ENCODE results near the gene COL4A2.
A peak's percentile ranks its signal among the peaks of the same experiment; 100 is the strongest.

The COL4A2 gene

GRCh38 chr13:110316196-110316595 is 9.1 kb downstream of the COL4A2 start:
- peaks cover 5 to 13% of the 10 kb centered on the region in 2 experiments; a peak in 2 of 3 replicates for H3K36me3 ChIP-seq (ENCODE audit: control insufficient read depth in 2 of 2, insufficient read depth in 1 of 2, low read length in 2 of 2)
- H3K4me1 ChIP-seq (ENCODE audit: control insufficient read depth, insufficient read depth, low read length) = peaks cover 12% of the 10 kb centered on the region
- TF ChIP-seq PBX3 (CRISPR knock-in tag; IDR thresholded peaks at IDR 0.05) (no peak), ZNF768 (tag by site-specific recombination; IDR thresholded peaks at IDR 0.05) (no peak), ZNF692 (tag by site-specific recombination; IDR thresholded peaks at IDR 0.05) (no peak), FEZF1 (tag by site-specific recombination; IDR thresholded peaks at IDR 0.05) (no peak), ZNF837 (tag by site-specific recombination; IDR thresholded peaks at IDR 0.05) (no peak), ZNF391 (tag by site-specific recombination; IDR thresholded peaks at IDR 0.05; ENCODE audit: borderline replicate concordance, low read depth) (no peak), ZNF623 (tag by site-specific recombination; IDR thresholded peaks at IDR 0.05) (no peak), GFI1B (tag by site-specific recombination; IDR thresholded peaks at IDR 0.05) (no peak), ZNF530 (tag by site-specific recombination; IDR thresholded peaks at IDR 0.05; ENCODE audit: low read depth) (no peak), HOXD13 (CRISPR knock-in tag; IDR thresholded peaks at IDR 0.05; ENCODE audit: borderline replicate concordance) (no peak), ZBTB8A (tag by site-specific recombination; IDR thresholded peaks at IDR 0.05) (no peak)
- no peak overlapping the region for H3K4me3 ChIP-seq (ENCODE audit: low read depth, low read length)
- ChIA-PET POLR2A (no interaction called here), CTCF (interaction anchor here (0.7 kb wide), 1 partner anchor 85 kb away, joined by 3 read pairs; no protein-coding TSS in a partner anchor)
- H3K27ac ChIP-seq (ENCODE audit: extremely low read depth, low read depth, low read length) = no peak overlapping the region
- no peaks in the 10 kb centered on the region for H3K9me3 ChIP-seq (ENCODE audit: control insufficient read depth, insufficient read depth, low read depth, low read length)

GRCh38 chr13:110317093-110317492 is 10.0 kb downstream of the COL4A2 start:
- Histone ChIP-seq H3K9me3 (ENCODE audit: control insufficient read depth, insufficient read depth, low read depth, low read length) (no peaks in the 10 kb centered on the region), H3K4me3 (ENCODE audit: low read depth, low read length) (no peak overlapping the region), H3K27ac (ENCODE audit: extremely low read depth, low read depth, low read length) (no peak overlapping the region), H3K36me3 (ENCODE audit: control insufficient read depth in 2 of 2, insufficient read depth in 1 of 2, low read length in 2 of 2) (peaks cover 5 to 12% of the 10 kb centered on the region in 2 experiments; a peak in 2 of 3 replicates), H3K4me1 (ENCODE audit: control insufficient read depth, insufficient read depth, low read length) (peaks cover 12% of the 10 kb centered on the region)
- TF ChIP-seq ZSCAN4 (tag by site-specific recombination; IDR thresholded peaks at IDR 0.05) (peak; percentile 92), KLF1 (tag by site-specific recombination; IDR thresholded peaks at IDR 0.05) (no peak)
- TF ChIP-seq, protein P1, sequence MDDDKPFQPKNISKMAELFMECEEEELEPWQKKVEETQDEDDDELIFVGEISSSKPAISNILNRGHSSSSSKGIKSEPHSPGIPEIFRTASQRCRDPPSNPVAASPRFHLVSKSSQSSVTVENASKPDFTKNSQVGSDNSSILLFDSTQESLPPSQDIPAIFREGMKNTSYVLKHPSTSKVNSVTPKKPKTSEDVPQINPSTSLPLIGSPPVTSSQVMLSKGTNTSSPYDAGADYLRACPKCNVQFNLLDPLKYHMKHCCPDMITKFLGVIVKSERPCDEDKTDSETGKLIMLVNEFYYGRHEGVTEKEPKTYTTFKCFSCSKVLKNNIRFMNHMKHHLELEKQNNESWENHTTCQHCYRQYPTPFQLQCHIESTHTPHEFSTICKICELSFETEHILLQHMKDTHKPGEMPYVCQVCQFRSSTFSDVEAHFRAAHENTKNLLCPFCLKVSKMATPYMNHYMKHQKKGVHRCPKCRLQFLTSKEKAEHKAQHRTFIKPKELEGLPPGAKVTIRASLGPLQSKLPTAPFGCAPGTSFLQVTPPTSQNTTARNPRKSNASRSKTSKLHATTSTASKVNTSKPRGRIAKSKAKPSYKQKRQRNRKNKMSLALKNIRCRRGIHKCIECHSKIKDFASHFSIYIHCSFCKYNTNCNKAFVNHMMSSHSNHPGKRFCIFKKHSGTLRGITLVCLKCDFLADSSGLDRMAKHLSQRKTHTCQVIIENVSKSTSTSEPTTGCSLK (tag by site-specific recombination; IDR thresholded peaks at IDR 0.05) = 0 out of 2 replicates have a peak, but pooled peaks have one; percentile 22
- ChIA-PET POLR2A (no interaction called here), CTCF (interaction anchor here (0.7 kb wide), 1 partner anchor 84 kb away, joined by 3 read pairs; no protein-coding TSS in a partner anchor)

DNA sequence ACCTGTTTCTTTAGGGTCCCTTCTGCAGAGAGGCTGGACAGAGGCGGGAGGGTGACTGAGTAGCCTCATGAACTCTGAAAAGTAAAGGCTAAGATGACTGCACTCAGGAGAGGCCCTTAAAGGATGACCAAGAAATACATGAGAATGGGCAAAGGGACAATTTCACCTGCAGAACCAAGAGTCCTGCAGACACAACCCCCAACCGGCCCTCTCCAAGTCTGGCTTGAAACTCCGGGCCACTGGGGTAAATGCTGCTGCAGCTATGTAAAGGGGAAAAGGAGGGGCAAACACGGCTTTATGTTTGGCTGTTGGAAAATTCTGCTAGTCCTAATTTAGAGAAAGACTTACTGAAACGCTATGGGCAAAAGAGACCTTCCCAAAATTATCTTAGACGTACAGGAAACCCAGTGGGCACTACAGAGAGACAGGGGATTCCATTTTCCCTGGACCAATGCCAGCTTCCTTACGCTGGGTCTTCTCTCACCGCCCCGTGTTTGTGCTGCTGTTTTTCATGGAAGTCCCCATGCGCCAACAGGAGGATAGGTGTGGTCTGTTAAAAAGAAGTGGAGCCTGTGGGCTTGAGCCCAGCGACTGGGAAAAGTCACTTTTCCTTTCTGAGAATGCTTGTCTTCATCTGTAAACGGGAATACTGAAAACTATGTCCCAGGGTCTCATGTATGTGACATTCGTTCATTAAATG is 10.6 kb downstream of the COL4A2 start:
- Histone ChIP-seq H3K4me1 (ENCODE audit: control insufficient read depth, insufficient read depth, low read length) (peaks cover 12% of the 10 kb centered on the region), H3K9me3 (ENCODE audit: control insufficient read depth, insufficient read depth, low read depth, low read length) (no peaks in the 10 kb centered on the region), H3K4me3 (ENCODE audit: low read depth, low read length) (no peak overlapping the region), H3K27ac (ENCODE audit: extremely low read depth, low read depth, low read length) (no peak overlapping the region), H3K36me3 (ENCODE audit: control insufficient read depth in 2 of 2, insufficient read depth in 1 of 2, low read length in 2 of 2) (peaks cover 5 to 12% of the 10 kb centered on the region in 2 experiments; a peak in 2 of 3 replicates)
- TF ChIP-seq ZNF214 (tag by site-specific recombination; IDR thresholded peaks at IDR 0.05; ENCODE audit: borderline replicate concordance) (no peak), ZNF596 (tag by site-specific recombination; IDR thresholded peaks at IDR 0.05) (no peak), ZNF404 (tag by site-specific recombination; IDR thresholded peaks at IDR 0.05) (no peak), RBAK (tag by site-specific recombination; IDR thresholded peaks at IDR 0.05) (no peak)
- TF ChIP-seq, protein P2, sequence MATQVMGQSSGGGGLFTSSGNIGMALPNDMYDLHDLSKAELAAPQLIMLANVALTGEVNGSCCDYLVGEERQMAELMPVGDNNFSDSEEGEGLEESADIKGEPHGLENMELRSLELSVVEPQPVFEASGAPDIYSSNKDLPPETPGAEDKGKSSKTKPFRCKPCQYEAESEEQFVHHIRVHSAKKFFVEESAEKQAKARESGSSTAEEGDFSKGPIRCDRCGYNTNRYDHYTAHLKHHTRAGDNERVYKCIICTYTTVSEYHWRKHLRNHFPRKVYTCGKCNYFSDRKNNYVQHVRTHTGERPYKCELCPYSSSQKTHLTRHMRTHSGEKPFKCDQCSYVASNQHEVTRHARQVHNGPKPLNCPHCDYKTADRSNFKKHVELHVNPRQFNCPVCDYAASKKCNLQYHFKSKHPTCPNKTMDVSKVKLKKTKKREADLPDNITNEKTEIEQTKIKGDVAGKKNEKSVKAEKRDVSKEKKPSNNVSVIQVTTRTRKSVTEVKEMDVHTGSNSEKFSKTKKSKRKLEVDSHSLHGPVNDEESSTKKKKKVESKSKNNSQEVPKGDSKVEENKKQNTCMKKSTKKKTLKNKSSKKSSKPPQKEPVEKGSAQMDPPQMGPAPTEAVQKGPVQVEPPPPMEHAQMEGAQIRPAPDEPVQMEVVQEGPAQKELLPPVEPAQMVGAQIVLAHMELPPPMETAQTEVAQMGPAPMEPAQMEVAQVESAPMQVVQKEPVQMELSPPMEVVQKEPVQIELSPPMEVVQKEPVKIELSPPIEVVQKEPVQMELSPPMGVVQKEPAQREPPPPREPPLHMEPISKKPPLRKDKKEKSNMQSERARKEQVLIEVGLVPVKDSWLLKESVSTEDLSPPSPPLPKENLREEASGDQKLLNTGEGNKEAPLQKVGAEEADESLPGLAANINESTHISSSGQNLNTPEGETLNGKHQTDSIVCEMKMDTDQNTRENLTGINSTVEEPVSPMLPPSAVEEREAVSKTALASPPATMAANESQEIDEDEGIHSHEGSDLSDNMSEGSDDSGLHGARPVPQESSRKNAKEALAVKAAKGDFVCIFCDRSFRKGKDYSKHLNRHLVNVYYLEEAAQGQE (tag by site-specific recombination; IDR thresholded peaks at IDR 0.05) = 0 out of 2 replicates have a peak, but pooled peaks have one; percentile 31
- ChIA-PET POLR2A (no interaction called here), CTCF (no interaction called here)
